Measurements from ENCODE around the gene MMP17. TPM values are rescaled to one million over a fixed set of nuclear protein-coding genes. Genes with fewer than 3 reads are reported as not detected.

MMP17 gene
- total and polyA plus RNA-seq, 2 of the 4 experiments (the other 2 are of a cell fraction): 1.4 to 11.8 TPM

DNA sequence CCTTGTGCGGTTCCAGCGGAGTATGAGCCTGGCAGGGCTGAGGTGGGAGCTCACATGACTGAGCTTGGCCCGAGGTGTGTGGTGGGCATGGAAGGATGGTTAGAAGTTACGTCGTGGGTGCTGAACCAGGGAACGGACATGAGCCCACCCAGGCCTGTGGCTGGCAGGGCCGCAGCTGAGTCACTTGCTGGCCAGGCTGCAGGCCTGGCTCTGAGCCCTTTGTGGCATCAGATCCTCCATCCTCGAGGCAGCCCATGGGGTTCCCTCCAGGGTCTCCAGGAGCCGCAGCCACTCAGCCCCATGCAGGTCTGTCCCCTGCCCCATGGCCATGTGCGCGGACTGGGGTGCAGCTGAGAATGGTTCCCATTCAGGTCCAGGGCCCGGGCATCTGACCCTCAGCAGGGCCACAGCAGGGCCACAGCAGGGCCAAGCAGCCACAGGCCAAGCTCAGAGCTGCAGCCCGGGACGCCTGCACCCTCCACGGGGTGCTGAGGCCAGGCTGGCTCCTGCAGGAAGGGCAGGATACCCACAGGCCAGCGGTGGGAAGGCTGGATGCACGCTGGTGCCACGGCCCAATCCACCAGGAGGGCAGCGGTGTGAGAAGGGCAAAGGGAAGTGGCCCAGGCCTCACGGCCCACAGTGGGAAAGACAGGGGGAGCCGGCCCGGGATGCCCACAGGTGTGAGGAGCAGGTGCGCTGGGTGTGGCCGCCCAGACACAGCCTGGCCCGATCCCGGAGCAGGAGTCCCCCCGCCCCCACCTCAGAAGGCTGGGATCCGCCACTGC lies 39.9 kb downstream of the MMP17 start:
- intact Hi-C loops (cut with micrococcal nuclease) (no loop called here), in situ Hi-C loops (cut with MboI; ENCODE audit: low sequenced_read_pairs) (no loop called here), dilution Hi-C loops (cut with HindIII; ENCODE audit: low sequenced_read_pairs, unreplicated experiment) (no loop called here)
- H3K9me3 ChIP-seq (ENCODE audit: control insufficient read depth, insufficient read depth, low read length): no peaks in the 10 kb centered on the region
- H3K9me1 ChIP-seq (ENCODE audit: insufficient read depth, low read length): peaks cover 5% of the 10 kb centered on the region
- H3K4ac ChIP-seq (ENCODE audit: low read depth, low read length): no peak overlapping the region
- no peak overlapping the region for H2AK5ac ChIP-seq (ENCODE audit: low read depth, low read length)
- DNase-seq (no peak), ATAC-seq (ENCODE audit: low read depth) (no peak)
- ChIA-PET POLR2A (ENCODE audit: unreplicated experiment) (no interaction called here), CTCF (no interaction called here)
- WGBS, 2 experiments (ENCODE audit: extremely low coverage in 2 of 2, insufficient read length in 1 of 2): 89% methylated on average over 14 of the region's 28 CpGs; no CpG with 5 or more reads in 1 of the 2 experiments
- no peak overlapping the region for H3K18ac ChIP-seq (ENCODE audit: low read depth, low read length)
- no peak overlapping the region for H3K14ac ChIP-seq (replicated peaks; ENCODE audit: low read depth, low read length)
- no peak overlapping the region for H3K4me3 ChIP-seq (ENCODE audit: insufficient read depth, low read depth, low read length)
- H2AFZ ChIP-seq (replicated peaks; ENCODE audit: low read length, poor library complexity): peak overlapping the region; percentile 49
- H3K23ac ChIP-seq (ENCODE audit: low read depth, low read length): no peak overlapping the region
- no peak overlapping the region for H2BK20ac ChIP-seq (ENCODE audit: low read depth, low read length)
- H2BK5ac ChIP-seq (ENCODE audit: low read depth, low read length, poor library complexity, severe bottlenecking): no peak overlapping the region
- H4K8ac ChIP-seq (ENCODE audit: low read depth in 2 of 2, low read length in 2 of 2): no peak overlapping the region
- no peaks in the 10 kb centered on the region for H3K27me3 ChIP-seq (ENCODE audit: control insufficient read depth, insufficient read depth, low read length)
- H4K5ac ChIP-seq (ENCODE audit: low read depth, low read length): no peak overlapping the region
- H3K4me1 ChIP-seq (ENCODE audit: control insufficient read depth, insufficient read depth, low read length): peaks cover 4% of the 10 kb centered on the region; the same call in 1 of the 2 replicates
- H3K79me1 ChIP-seq (ENCODE audit: low read depth in 1 of 2, low read length in 2 of 2): no peaks in the 10 kb centered on the region
- no peak overlapping the region for H3K9ac ChIP-seq (ENCODE audit: low read depth, low read length)
- H4K91ac ChIP-seq (ENCODE audit: insufficient read depth, low read depth, low read length): no peak overlapping the region
- no peak overlapping the region for H3K27ac ChIP-seq (ENCODE audit: insufficient read depth, low read length)
- no peak overlapping the region for H3K4me2 ChIP-seq (ENCODE audit: low read depth, low read length)
- no peaks in the 10 kb centered on the region for H4K20me1 ChIP-seq (ENCODE audit: insufficient read depth, low read length)
- no peak overlapping the region for H2AK9ac ChIP-seq (replicated peaks; ENCODE audit: low read depth, low read length, poor library complexity)
- TF ChIP-seq RFX5 (IDR thresholded peaks at IDR 0.05; ENCODE audit: low read depth, low read length) (no peak), BHLHE40 (IDR thresholded peaks at IDR 0.05; ENCODE audit: low read depth, low read length) (no peak), MAZ (IDR thresholded peaks at IDR 0.05; ENCODE audit: borderline replicate concordance, low read depth, low read length) (no peak), RAD21 (IDR thresholded peaks at IDR 0.05; ENCODE audit: low read length) (no peak), NFE2L2 (IDR thresholded peaks at IDR 0.05; ENCODE audit: low read depth, low read length) (no peak), CHD1 (IDR thresholded peaks at IDR 0.05; ENCODE audit: low read depth, low read length) (no peak)
- no peak overlapping the region for H2BK120ac ChIP-seq (ENCODE audit: low read depth, low read length)
- no peaks in the 10 kb centered on the region for H3K36me3 ChIP-seq (ENCODE audit: control insufficient read depth, insufficient read depth, low read length)
- H3K56ac ChIP-seq (ENCODE audit: extremely low read depth, insufficient read depth, low read length): no peak overlapping the region
- BruUV-seq (replicated peaks): no TSS peak
- no peak overlapping the region for H2BK15ac ChIP-seq (ENCODE audit: low read depth, low read length)
